Superior temporal gyrus (tissue), 1 donor: ENCODE data around the gene ATP11C.
"Not testable (repeated sequence)": the region's sequence is repeated elsewhere in the genome, so short reads cannot be mapped to it uniquely, and the experiment has no call there.

Experiments used
- DNase-seq: peaks from one replicate; pipeline ENCODE4 v3.0.0-alpha.2; 2016; ENCODE audit errors: extremely low spot score

The ATP11C gene

GRCh38 chrX:139932901-139933796, at the start of gene ATP11C:
ATP11C (minus strand) TSS chrX:139933053; CDS start chrX:139932042, 1,011 bp downstream.
- DNase-seq = peak; percentile 55

GRCh38 chrX:139974471-139974870, 41.6 kb upstream of the ATP11C start:
- DNase-seq = no peak

DNA sequence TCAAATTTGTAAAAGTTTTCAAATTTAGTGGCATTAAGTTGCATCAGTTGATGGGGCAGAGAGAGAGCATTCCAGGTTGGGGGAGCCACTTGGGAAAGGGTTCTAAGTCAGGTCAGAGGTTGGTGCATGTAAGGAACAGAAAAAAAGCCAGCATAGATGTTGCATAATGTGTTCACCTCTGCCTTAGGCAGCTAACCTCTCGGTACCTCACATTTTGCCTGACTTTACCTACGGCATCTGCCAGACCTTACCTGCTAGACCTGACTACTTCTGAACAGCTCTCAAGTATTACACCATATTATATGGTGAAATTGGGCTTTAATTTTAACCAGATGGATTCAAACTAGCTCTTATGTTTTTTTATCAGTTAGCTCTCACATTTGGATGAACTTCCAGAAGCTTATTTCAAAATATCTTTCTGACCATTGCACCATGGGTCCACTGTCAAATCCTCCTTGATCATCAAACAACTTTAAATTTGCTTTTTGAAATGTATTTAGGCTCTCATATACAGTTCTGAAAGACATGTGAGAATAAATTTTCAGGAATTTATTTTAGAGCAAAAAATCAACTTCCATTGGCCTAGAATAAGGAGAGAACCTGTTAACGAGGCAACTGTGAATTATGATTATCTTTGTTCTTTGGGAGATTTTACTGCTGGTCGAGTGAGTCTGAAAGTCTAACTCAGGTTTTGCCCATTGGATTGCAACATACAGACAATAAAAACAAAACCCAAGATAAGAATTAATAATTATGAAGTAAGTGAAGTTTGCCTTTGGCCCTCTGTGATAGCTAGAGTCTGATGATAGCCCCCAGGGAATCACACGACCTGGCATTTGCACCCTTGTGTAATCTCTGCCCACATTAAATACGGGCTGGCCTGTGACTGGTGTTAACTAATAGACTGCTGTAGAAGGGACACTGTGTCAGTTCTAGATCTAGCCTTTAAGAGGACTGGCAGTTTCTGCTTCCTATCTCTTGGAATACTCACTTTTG, 40.1 kb upstream of the ATP11C start:
- no peak for DNase-seq

DNA sequence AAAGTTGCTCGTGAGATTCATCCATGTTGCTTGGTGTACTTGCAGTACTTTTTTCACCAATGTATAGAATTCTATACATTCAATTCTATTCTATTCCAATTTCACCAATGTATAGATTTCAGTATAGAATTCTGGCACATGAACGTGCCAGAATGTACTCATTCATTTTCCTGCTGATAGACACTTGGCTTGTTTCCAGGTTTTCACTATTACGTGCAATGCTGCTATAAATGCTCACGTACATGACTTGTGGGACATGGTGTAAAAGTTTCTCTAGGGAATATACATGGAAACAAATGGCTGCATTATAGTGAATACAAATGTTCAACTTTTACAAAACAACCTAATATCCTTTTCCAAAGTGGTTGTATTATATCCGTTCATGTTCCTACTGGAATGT, 39.3 kb upstream of the ATP11C start:
- DNase-seq = no peak

- no peak for DNase-seq
Measured at GRCh38 chrX:139971394-139971749, 38.5 kb upstream of the ATP11C start.

DNA sequence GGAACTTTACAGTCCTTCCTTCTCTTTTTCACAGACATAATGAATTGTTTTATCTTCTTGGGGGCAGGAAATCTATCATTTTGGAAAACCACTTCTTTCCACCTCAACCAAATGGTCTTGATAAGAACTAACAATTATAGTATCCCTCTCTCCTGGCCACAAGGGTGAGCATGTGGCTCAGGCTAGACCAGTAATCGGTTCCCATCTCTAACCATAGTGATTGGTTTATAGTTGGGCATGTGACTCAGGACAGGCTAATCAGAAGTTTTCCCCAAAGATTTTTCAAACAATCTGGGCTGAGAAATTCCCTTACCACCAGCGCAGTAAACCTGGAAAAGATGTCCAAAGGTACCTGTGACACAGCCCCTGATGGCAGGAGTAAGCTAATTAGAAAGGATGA, 36.4 kb upstream of the ATP11C start:
- DNase-seq = no peak

GRCh38 chrX:139967750-139968149, 34.9 kb upstream of the ATP11C start:
- DNase-seq = no peak

DNA sequence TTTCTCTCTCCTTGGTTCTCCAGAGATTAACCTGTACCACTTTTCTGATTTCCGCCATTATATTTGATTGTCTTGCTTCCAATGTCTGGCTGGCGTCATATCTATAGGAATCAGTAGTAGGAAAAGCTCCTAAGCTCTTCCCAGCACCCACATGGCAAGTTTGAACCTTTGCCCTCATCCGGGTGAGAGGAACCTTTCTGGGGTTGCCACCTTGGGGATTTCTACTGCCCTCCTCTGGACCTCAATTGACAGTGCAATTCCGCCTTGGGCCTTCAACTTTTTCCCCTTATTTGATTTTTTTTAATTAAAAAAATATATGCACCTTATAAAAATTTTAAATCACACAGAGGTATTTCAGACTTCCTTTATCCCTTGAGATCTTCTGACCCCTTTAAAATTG, 34.4 kb upstream of the ATP11C start:
- DNase-seq = no peak

- not testable (repeated sequence) for DNase-seq
Measured at GRCh38 chrX:139966159-139966558, 33.3 kb upstream of the ATP11C start.

DNA sequence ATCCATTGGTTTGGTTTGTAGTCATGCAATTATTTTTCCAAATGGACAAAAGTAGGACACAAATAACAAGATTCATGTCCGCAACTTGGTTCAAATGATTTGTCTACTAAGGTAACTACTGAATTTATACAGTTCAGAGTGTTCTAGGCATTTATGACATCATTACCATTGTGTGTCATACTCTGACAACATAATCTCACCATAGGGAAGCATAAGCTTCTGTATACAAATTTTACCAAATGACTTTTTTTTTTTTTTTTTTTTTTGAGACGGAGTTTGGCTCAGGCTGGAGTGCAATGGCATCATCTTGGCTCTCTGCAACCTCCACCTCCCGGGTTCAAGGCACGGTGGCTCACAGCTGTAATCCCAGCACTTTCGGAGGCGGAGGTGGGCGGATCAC, 32.6 kb upstream of the ATP11C start, which contains the start of gene CXorf66:
Gene CXorf66, minus strand, starts transcription at position 101 of the 400 bp plus-strand sequence. Its CDS starts 25 bp downstream, at position 76.
- no peak for DNase-seq

DNA sequence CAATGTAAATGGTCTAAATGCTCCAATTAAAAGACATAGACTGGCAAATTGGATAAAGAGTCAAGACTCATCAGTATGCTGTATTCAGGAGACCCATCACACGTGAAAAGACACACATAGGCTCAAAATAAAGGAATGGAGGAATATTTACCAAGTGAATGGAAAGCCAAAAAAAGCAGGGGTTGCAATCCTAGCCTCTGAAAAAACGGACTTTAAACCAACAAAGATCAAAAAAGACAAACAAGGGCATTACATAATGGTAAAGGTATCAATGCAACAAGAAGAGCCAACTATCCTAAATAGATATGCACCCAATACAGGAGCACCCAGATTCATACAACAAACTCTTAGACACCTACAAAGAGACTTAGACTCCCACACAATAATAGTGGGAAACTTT, 28.2 kb upstream of the ATP11C start:
- DNase-seq = not testable (repeated sequence)

- DNase-seq = no peak
Measured at GRCh38 chrX:139949703-139950102, 16.9 kb upstream of the ATP11C start.

DNA sequence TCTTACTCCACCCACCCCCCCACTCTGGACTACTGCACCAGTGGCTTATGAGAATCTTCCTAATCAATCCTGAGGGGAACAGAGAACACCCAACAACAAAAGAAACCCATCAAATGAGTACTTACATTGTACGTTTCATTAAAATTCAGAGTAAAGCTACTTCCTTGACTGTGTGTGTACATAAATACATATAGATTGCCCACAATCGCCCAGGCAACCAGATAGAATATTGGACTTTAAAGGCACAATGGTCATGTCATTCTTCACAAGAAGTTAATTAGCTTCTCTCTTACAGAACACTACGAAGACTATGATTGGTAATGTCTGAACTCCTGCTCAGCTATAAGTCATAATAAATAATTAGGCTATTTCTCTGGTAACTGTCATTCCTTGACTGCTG, 12.2 kb upstream of the ATP11C start:
- DNase-seq = no peak

DNA sequence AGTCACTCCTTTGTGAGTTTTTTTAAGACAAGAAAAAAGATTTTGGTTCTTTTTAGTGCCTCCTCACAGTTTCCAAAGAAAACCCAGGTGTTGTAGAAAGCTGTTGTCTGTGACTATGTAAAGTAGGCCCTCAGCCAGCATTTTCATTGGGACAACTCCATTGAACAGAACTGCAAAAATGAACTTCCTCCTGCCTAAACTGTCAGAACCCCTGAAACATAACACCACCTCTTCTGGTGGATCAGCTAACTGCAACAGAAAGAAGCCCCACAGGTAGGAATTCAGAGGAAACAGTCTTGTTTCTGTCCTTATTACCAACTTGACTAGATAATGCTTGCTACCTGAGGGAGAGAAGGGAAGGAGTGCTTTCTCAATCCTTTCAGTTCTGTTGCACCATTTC, 3.4 kb upstream of the ATP11C start:
- DNase-seq = no peak

DNA sequence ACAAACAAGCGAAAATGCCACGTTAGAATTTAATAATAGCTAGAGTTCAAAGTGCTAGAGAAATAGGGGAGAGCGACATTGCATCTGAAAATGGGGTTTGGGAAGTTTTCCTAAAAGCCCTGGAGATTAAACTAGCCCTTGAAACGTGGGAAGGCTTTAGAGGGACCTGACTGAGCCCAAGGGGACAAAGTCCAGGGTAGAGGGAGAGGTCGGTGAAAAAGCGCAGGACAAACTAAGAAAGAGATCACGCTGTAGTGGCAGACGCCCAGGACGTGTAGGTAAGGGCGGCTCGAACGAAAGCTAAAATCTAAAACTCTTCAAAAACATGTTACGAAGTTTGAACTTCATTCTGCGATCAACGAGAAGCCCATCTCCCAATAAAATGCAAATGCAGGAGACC, 1.1 kb upstream of the ATP11C start:
- DNase-seq = no peak

DNA sequence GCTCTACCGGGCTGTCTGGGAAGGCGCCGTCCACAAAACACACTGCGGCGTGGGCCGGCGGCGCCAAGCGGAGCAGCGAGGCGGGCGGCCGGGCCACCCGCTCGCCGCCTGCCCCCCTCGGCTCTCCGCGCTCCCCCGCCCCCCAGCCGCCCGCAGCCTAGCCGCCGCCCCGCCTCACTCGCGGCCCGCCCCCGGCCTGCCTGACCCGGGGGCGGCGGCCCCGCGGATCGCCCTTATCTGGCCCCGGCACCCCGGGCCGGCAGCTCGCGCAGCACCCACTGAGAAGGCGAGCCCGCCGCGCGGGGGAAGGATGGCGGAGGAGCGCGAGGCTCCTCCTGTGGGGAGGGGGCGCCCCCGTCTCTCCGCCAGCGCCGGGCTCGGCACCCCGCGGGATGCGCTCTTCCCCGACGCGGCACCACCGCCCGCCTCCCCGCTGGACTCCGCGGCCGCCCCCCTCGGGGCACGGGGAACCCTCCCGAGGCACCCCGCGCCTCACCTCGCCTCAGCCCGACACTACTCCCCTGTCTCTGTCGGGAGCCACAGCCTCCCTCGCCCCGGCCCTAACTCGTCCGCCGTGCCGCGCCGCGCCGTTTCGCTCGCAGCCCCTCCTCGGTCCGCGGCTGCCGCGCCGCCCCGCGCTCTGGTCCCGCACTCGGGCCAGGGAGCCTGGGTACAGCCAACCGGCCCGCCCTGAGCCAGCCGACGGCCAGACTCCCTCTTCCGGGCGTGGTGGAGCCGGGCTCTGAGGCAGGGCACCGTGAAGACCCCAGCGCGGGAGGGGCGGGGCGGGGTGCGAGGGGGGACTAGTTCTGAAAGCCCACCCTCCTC, 566 bp downstream of the ATP11C start:
- DNase-seq = no peak

DNA sequence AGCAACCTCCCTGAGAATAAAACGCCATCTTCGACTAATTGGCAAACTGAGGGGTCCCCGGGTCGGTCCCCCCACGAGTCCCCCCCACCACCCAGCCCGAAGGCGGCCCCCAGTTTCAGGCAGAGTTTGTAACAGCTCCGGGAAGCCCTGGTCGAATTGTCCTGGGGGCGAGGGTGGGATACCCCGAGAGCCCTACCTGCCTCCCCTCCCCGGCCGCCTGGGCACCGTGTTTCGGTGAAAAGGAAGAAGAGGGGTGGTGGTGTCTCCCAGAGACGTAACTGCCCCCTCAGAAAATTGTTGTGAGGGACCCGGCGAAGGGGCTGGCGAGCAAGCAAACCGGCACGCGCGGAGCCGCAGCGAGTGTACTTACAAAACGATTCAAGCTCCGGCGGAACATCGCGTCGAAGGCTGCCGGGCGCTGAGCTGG, 1.2 kb downstream of the ATP11C start:
- DNase-seq = no peak

DNA sequence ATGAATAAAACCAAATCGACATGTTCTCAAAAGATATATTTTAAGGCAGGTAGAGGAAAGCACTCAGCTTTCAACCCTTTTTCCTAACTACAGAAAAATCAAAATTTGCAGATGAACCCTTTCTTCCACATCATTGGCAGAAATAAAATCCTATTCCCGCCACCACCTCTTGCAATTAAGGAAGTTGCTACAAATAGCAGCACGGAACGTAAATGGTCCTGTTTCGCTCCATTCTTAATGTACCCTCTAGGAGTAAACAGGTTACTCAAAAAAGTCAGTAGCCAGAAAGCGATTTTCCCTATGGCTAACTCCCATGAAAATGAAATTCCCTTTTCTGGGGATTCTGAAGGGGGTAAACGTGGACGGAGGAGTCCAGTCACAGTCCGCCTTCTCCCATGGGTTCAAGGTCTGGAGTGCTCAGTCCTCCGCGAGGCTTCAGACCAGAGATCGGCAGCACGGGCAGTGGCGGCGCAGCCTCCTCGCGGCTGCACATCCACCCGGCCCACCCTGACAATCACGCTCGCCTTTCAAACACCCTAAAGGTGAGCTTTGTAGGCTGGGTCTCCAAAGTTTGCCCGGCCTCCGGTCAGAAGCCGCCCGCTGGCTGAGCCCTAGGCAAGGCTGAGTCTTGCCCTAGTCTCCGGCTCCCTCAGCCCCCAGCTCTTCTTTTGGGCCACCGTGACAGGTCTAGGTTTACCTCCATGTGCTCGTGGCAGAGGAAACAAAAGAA, 1.8 kb downstream of the ATP11C start:
- no peak for DNase-seq

- no peak for DNase-seq
Measured at GRCh38 chrX:139930401-139930800, 2.5 kb downstream of the ATP11C start.

DNA sequence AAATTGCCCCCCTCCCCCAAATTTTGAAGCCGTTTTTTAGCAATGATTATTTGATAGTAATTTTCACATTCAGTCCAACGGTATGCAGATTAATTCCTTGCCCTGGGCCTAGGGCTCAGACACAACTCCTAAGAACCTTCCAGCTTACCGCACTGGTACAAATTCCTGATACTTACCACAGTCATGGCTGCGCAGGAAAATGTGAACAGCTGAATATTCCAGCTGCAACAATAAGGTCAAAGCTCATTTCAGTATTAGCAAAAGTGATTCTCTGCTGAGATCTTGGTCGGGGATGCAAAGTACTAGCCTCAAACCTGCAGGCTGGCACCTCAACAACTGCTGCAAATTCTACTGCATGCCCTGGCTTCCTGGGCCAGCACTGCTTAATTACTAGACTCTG, 3.0 kb downstream of the ATP11C start:
- no peak for DNase-seq

GRCh38 chrX:139924696-139925095, 8.2 kb downstream of the ATP11C start:
- DNase-seq = no peak
